Esophagus muscularis mucosa (tissue), 4 donors: ENCODE measurements around the gene RAB14.

Experiments used
- EP300 ChIP-seq: sonication (generic); formaldehyde crosslinking; IDR thresholded peaks from one replicate; pipeline ENCODE4 v1.6.1; 2017; ENCODE audit warnings: antibody characterized with exemption
- POLR2A ChIP-seq: fragments of 450-650 bp; IDR thresholded peaks from one replicate; pipeline ENCODE4 v1.6.1; 2017; ENCODE audit warnings: antibody characterized with exemption, moderate library complexity, mild to moderate bottlenecking, low read depth
- POLR2AphosphoS5 ChIP-seq, 2 donors: sonication (generic); formaldehyde crosslinking; IDR thresholded peaks; one replicate each; pipeline ENCODE4 v1.6.1; 2017; ENCODE audit warnings: antibody characterized with exemption in 2 of 2
- TF ChIP-seq, protein P1 (sequence below), 3 experiments: fragments of 200-600 bp in 2 of 3; fragments of 450-650 bp in 1 of 3; sonication (generic) in 2 of 3; IDR thresholded peaks; one replicate each; pipeline ENCODE4 v1.5.1; 2017 to 2019; ENCODE audit warnings: antibody characterized with exemption in 3 of 3, mild to moderate bottlenecking in 2 of 3, moderate library complexity in 1 of 3

DNA sequence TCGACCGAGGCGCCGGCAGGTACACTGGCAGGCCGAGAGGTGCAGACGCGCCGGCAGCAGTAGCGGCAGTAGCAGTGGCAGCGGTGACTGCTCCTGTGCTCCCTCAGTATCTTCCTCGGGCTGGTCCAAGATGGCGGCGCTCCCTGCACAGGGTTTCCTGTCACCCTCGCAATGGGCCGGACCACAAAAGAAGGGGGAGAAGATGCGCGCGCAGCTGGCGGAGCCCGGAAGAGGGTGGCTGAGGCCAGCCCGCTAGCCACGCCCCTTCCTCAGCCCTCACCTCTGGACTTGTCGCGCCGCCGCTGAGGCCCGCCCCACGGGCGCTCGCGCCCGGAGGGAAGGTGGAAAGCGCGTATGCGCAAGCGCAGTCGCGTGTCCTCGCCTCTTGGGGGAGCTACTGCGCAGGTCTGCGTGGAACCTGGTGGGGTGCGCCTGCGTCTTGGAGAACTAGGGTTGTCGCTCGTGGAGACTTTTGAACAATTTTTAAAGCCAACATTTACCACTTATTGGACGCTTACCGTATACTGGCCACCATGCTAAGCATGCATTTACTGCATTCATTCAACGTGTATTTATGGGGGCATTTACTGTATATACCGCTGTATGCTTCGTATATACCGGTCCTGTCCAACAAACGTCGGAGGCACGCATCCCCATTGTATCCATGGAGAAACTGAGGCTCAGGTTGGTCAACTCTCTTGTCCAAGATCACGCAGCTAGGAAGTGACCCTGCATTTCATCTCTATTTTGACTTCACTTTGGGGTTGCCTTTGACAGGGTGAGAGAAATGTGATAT lies at the start of gene RAB14:
- TF ChIP-seq, protein P1, sequence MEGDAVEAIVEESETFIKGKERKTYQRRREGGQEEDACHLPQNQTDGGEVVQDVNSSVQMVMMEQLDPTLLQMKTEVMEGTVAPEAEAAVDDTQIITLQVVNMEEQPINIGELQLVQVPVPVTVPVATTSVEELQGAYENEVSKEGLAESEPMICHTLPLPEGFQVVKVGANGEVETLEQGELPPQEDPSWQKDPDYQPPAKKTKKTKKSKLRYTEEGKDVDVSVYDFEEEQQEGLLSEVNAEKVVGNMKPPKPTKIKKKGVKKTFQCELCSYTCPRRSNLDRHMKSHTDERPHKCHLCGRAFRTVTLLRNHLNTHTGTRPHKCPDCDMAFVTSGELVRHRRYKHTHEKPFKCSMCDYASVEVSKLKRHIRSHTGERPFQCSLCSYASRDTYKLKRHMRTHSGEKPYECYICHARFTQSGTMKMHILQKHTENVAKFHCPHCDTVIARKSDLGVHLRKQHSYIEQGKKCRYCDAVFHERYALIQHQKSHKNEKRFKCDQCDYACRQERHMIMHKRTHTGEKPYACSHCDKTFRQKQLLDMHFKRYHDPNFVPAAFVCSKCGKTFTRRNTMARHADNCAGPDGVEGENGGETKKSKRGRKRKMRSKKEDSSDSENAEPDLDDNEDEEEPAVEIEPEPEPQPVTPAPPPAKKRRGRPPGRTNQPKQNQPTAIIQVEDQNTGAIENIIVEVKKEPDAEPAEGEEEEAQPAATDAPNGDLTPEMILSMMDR (IDR thresholded peaks at IDR 0.05): peak; percentile 37 to 64 (median 58)
- no peak for TF ChIP-seq EP300
- TF ChIP-seq POLR2A: no peak
- peak; percentile 85 to 93 for TF ChIP-seq POLR2AphosphoS5 (IDR thresholded peaks at IDR 0.05)
